HG03280 (cell line): Measurements from ENCODE around the gene PARM1.
A peak's percentile ranks its signal among the peaks of the same experiment; 100 is the strongest.

Experiments used
- ATAC-seq: cut with Tn5 transposase; IDR thresholded peaks from one replicate; pipeline ENCODE4 v1.9.1; 2021; ENCODE audit warnings: mild to moderate bottlenecking, moderate library complexity; ENCODE audit not compliant: unreplicated experiment

PARM1 gene

GRCh38 chr4:74932832-74933561 is at the start of gene PARM1:
Gene PARM1 (plus strand): TSS chr4:74933116. CDS start chr4:74933328, 212 bp downstream.
- ATAC-seq, result peak; percentile 86

DNA sequence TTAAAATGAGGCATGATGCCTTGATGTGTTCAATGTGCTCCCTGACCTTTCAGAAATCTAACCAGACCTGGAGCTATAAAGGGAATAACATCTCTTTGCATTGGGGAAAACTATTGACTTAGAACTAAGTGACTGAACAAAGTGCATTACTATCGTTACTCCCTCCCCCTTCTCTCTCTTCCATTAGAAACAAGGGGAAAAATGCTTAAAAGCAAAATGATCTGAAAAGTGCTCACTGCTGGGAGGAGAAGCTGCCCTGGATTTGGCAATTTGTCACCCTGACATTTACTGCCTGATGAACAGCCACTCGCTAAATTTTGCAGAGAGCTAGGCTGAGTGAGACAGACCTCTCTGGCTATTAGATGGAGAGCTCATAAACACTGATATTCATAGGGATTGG is 48.6 kb upstream of the PARM1 start:
- ATAC-seq, result no peak

GRCh38 chr4:74886484-74886883 is 46.4 kb upstream of the PARM1 start:
- no peak for ATAC-seq

DNA sequence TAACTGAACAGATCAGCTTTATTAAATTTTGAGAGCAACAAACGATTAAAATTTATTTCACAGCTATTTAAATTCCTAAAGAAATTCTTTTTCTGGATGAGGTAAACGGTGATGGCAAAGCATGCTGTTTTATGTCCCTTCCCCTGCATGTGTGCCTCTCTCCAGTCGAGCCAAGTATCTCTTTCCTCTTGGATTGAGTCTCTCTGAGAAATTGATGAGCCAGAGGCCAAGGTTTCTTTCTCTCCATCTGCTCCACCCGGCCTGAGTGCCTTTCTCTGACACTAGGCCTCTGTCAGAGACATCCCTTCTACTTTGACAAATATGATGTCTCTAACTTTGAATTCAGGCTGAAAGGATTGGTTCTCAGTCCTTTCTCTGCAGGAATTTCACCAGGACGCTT is 42.6 kb upstream of the PARM1 start:
- ATAC-seq, result no peak

DNA sequence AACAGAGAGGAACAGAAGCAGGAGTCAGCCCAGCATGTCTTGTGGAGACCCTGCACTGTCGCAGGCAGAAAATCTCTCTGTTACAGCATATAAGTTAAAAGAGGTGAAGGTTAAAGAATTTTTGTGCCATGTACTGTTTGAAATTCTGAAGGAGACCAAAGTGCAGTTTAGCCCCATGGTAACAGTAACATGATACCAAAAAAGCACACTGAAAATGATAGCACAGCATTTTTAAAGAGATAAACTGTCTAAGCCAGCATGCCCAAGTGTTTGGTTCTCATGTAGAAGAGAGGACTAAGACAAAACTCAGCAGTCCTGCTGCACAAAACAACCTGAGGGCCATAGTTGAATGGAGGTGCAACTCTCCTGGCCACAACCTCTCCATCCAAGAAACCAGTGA is 41.9 kb upstream of the PARM1 start:
- no peak for ATAC-seq

GRCh38 chr4:74893171-74893570 is 39.7 kb upstream of the PARM1 start:
- ATAC-seq, result no peak

DNA sequence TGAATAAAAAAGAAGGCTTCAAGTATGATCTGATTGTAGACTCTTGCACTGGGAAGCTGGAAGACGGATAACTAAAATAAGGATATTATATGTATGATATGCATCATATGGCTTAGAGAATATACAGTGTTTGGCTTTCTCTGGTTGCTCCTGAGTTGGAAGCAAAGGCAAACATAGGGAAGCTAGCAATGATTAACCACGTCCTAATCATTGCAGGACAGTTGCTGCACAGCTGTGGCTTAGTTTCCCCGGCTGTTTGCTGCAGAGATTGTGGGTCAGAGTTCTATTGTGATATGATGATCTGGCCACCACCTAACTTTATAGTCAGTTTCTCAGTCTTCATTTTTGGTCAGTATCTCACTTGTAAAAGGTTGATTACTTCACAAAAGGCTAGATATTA is 36.3 kb upstream of the PARM1 start:
- ATAC-seq, result no peak

GRCh38 chr4:74897386-74897785 is 35.5 kb upstream of the PARM1 start:
- no peak for ATAC-seq

GRCh38 chr4:74900862-74901261 is 32.1 kb upstream of the PARM1 start:
- no peak for ATAC-seq

GRCh38 chr4:74904509-74905065 is 28.3 kb upstream of the PARM1 start:
- no peak for ATAC-seq

GRCh38 chr4:74906771-74907170 is 26.1 kb upstream of the PARM1 start:
- ATAC-seq, result no peak

- no peak for ATAC-seq
Measured at GRCh38 chr4:74919783-74920182, 13.1 kb upstream of the PARM1 start.

DNA sequence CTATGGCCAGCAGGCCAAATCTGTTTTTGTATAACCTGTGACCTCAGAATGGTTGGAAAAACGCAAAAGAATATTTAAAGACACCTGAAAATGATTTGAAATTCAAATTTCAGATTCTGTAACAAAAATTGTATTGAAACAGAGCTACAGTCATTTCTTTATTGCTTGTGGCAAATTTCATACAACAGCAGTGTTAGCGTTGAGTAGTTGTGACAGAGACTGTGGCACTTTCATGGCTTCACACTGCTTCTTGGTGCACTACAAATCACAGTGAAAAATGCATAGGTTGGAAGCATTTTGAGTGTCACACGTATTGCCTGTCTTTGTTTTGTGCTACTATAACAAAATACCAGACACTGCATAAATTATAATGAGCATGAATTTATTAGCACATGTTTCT is 12.2 kb upstream of the PARM1 start:
- no peak for ATAC-seq

DNA sequence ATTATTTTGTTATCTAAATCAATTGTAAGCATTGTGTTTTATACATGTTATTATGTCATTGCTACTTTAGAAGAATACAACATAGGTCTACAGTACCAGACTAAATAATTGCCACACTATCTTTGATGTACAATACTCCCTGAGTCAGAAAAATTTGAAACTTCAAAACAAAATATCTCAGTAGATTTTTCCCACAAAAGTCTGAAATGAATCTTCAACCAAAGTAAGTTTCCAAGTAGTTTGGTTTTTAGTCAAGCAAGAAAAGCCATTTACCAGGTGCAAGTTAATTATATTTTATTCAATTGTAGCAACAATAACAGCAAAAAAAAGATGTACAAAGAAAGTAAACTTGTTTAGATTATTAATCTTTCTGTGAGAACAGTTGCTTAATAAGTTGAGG is 11.4 kb upstream of the PARM1 start:
- no peak for ATAC-seq

GRCh38 chr4:74926007-74926406 is 6.9 kb upstream of the PARM1 start:
- ATAC-seq, result no peak

- ATAC-seq, result no peak
Measured at GRCh38 chr4:74930162-74930561, 2.8 kb upstream of the PARM1 start.

- no peak for ATAC-seq
Measured at GRCh38 chr4:74931376-74931775, 1.5 kb upstream of the PARM1 start.

DNA sequence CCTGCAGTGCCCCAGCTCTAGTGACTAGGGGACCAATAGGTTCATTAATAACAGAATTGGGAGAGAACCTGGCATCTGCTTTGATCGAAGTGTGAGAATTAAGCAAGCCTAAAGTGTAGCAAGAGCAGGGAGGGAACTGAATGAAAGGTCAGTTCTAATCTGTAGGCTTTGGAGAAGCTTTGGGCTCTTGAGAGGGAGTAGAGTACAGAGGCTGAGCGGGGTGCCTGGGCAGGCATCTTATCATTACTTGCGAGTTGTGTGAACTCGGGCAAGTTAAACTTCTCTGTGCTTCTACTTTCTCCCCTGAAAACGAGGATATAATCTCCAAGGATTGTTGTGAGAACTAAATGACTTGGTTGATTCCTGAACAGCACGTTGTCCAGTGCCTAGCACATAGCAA is 906 bp upstream of the PARM1 start:
- no peak for ATAC-seq

DNA sequence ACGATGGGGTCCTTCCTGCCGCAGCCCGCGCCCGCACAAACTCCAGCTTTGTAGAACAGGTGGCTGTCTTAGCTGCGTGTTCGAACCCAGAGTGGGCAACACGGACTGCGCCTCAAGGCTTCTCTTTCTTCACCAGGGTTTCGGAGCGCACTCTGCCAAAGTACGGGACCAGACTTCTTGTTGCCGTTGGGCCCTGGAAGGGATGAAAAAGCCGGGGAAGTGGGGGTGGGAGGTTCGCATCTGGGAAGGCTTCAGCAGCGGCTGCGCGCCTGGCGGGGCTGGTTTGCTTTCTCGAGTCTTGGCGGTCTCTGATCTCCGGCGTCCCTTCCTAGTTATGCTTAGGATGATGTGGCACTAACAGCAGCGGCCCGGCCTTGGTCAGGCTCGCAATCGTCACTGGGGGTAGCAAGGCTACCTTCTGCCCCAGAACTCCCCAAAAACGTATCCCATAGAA is 673 bp downstream of the PARM1 start:
- ATAC-seq, result no peak

DNA sequence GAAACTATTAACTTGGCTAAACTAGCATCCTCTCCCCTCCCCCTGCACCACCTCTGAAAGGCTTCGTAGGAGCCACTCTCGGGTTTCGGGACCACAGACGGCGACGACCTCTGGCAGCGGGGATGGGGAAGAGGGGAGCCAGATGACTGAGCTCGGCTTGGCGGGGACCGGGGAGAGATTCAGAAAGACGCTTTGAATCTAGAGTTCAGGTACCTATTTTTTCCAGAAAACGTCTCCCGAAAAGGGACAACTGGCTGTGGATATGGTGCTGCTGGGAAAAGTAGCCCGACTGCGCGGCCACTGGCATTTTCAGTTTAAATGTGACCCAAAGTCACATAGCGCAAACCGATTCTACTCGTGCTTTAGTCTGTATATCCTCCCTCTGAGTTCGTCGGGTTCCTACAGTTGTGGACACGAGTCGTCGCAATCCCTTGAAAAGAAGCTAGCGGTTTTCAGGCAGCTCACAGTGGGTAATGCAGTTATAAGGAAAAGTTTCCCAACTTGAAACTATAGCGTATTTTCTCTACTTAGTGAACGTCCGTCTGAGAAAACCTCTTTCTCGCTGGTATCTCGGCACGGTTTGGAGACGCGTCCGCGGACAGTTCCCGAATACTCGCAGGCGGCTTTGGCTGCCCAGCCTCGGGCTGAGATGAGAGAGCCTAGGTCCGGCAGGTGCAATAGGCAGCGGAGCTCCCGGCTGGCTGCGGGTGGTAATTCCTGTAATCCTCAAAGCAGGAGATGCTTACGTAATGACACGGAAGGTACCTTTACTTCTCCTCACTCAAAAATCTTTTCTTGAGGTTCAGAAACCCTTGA is 1.3 kb downstream of the PARM1 start:
- no peak for ATAC-seq

DNA sequence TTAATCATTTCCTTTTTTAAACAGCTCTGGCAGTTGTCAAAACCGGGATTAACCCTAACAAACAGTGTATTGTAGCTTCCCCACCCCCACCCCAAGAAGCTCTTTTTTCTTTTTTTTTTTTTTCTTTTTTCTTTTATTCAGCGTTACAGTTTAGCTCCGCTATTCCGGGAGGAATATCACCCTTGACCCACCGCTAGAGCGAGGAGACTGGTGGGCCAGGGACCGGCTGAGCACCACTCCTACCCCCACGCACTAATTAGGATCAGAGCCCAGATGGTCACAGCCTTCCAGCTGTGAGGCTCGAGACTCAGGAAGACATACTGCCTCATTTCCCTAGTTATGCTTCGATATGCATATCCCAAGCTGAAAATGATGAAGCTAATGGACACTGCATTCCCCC is 2.0 kb downstream of the PARM1 start:
- ATAC-seq, result no peak

- no peak for ATAC-seq
Measured at GRCh38 chr4:74941123-74941522, 8.2 kb downstream of the PARM1 start.
